Adrenal gland (tissue), 12 donors: ENCODE results near the gene FHDC1. TPM values are rescaled to one million over a fixed set of nuclear protein-coding genes. Genes with fewer than 3 reads are reported as not detected.
"Not testable (repeated sequence)": the region's sequence is repeated elsewhere in the genome, so short reads cannot be mapped to it uniquely, and the experiment has no call there.

Experiments
- DNase-seq, 7 donors: peaks; one replicate each; pipeline ENCODE4 v3.0.0-alpha.2; 2019 to 2020
- H3K27ac ChIP-seq, 5 donors: fragments of 200-600 bp; sonication (generic) in 4 of 5; 1 replicate in 3 of 5; 2 replicates in 2 of 5; pipeline versions ENCODE4 v1.5.1 to v1.8.0; 2016 to 2020; ENCODE audit warnings: mild to moderate bottlenecking in 1 of 5
- H3K27me3 ChIP-seq: fragments of 200-600 bp; 2 replicates; pipeline ENCODE4 v1.8.0; 2021
- H3K36me3 ChIP-seq, 2 donors: fragments of 200-600 bp; replicated peaks in 1 of 2; 1 replicate in 1 of 2; 2 replicates in 1 of 2; pipeline versions ENCODE4 v1.5.1 to v1.8.0; 2018 to 2022
- H3K4me1 ChIP-seq, 2 donors: fragments of 200-600 bp; replicated peaks in 1 of 2; 1 replicate in 1 of 2; 2 replicates in 1 of 2; pipeline versions ENCODE4 v1.5.1 to v1.8.0; 2018 to 2021
- H3K4me3 ChIP-seq, 4 donors: fragments of 200-600 bp; sonication (generic) in 3 of 4; one replicate each; pipeline ENCODE4 v1.5.1; 2016 to 2018
- H3K9me3 ChIP-seq, 3 donors: fragments of 200-600 bp; sonication (generic) in 1 of 3; replicated peaks in 1 of 3; 1 replicate in 2 of 3; 2 replicates in 1 of 3; pipeline versions ENCODE4 v1.5.1 to v1.8.0; 2016 to 2021
- POLR2A ChIP-seq, 2 donors: fragments of 450-650 bp; IDR thresholded peaks; one replicate each; pipeline ENCODE4 v1.6.1; 2017; ENCODE audit warnings: antibody characterized with exemption in 2 of 2, mild to moderate bottlenecking in 2 of 2, moderate library complexity in 1 of 2
- WGBS, 4 donors: extraction: QIAGEN DNeasy Blood & Tissue Kit in 2 of 4; methylation state at CpG; one replicate each; pipeline versions ENCODE4 v1.1.5 to v1.1.7; 2013 to 2017; 5-methylcytosine and 5-hydroxymethylcytosine counted together
- intact Hi-C, 2 donors: fragments of 100-400 bp; cut with DNase I; formaldehyde crosslinking; loops; one replicate each; pipeline versions ENCODE4 v1.14.1 to v1.15.0; 2022 to 2023
- polyA plus RNA-seq, 3 donors: library from polyadenylated mRNA; stranded (reverse); fragments of 200-250 nt in 2 of 3; fragments of 350-450 nt in 1 of 3; fragmentation: Illumina TruSeq in 1 of 3; extraction: RNeasy Lipid Tissue Mini Kit (QIAGEN cat#74804) in 1 of 3; gene quantifications; one replicate each; pipeline ENCODE4 v1.2.3, GENCODE V29; 2013 to 2014
- total RNA-seq, 9 donors: library from RNA; depleted of rRNA in 4 of 9; stranded (reverse); fragments of >200 nt in 4 of 9; fragments of 120-200 nt in 1 of 9; fragmentation: NEBNext Ultra II Directional in 1 of 9; extraction: Animal tissue kit (Norgen Biotek cat#: 25700) in 1 of 9; gene quantifications; one replicate each; pipeline versions ENCODE4 v1.1.0 to v1.2.4, GENCODE V29; 2013 to 2023
- TF ChIP-seq, protein P1 (sequence below), 6 experiments: fragments of 450-650 bp in 4 of 6; fragments of 200-600 bp in 2 of 6; sonication (generic) in 1 of 6; IDR thresholded peaks; 1 replicate in 5 of 6; 2 replicates in 1 of 6; pipeline versions ENCODE4 v1.5.1 to v1.8.0; 2016 to 2021; ENCODE audit warnings: antibody characterized with exemption in 6 of 6, mild to moderate bottlenecking in 2 of 6, moderate library complexity in 1 of 6
- donor health status: healthy with polysubstance abuse.
- donor health status: Bipolar disorder and iron deficiency.
- donor health status: DM: yes; HTN: yes; CAD: no.
- donor health status: DM: no; HTN: no; CAD: no.
- donor health status: DM: no; HTN: no; CAD: no.
- donor health status: DM: yes; HTN: yes; CAD: no.

The FHDC1 gene
- total and polyA plus RNA-seq, 12 donors: 0.09 to 1.2 (median 0.36) TPM

GRCh38 chr4:152894673-152895072, 41.5 kb upstream of the FHDC1 start:
- Histone ChIP-seq H3K36me3 (no peaks in the 10 kb centered on the region), H3K27me3 (no peaks in the 10 kb centered on the region), H3K4me3 (no peak overlapping the region), H3K9me3 (no peaks in the 10 kb centered on the region), H3K4me1 (no peaks in the 10 kb centered on the region), H3K27ac (no peak overlapping the region)
- TF ChIP-seq, protein P1, sequence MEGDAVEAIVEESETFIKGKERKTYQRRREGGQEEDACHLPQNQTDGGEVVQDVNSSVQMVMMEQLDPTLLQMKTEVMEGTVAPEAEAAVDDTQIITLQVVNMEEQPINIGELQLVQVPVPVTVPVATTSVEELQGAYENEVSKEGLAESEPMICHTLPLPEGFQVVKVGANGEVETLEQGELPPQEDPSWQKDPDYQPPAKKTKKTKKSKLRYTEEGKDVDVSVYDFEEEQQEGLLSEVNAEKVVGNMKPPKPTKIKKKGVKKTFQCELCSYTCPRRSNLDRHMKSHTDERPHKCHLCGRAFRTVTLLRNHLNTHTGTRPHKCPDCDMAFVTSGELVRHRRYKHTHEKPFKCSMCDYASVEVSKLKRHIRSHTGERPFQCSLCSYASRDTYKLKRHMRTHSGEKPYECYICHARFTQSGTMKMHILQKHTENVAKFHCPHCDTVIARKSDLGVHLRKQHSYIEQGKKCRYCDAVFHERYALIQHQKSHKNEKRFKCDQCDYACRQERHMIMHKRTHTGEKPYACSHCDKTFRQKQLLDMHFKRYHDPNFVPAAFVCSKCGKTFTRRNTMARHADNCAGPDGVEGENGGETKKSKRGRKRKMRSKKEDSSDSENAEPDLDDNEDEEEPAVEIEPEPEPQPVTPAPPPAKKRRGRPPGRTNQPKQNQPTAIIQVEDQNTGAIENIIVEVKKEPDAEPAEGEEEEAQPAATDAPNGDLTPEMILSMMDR (IDR thresholded peaks at IDR 0.05): no peak
- TF ChIP-seq POLR2A (IDR thresholded peaks at IDR 0.05): no peak
- WGBS, 4 donors: 82 to 100% (median 96%) methylated on average over 1 of the region's 1 CpG
- intact Hi-C loops: no loop called here
- no peak for DNase-seq

DNA sequence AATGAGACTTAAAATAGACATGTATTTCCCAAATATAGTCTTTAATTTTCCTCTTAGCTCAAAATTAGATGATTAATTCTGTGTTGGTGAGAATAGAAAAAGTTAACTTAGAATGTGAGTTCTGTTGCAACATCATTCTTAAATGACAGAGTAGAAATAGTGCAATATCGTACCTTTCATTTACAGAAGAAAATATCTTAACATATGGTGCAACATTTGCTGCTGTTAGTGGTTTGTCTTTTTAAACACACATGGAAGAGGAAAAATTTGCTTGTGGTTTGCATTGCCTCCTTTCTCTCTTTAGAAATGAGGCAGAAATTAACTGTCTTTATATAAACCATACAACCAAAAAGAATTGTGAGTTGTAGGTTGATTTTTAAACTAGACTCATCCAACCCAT, 39.3 kb upstream of the FHDC1 start:
- no peak for DNase-seq
- no peak for TF ChIP-seq POLR2A (IDR thresholded peaks at IDR 0.05)
- TF ChIP-seq, protein P1 (IDR thresholded peaks at IDR 0.05): no peak
- H3K4me3 ChIP-seq: no peak overlapping the region
- H3K27ac ChIP-seq: no peak overlapping the region
- H3K9me3 ChIP-seq: no peaks in the 10 kb centered on the region
- H3K36me3 ChIP-seq: no peaks in the 10 kb centered on the region
- H3K4me1 ChIP-seq: no peaks in the 10 kb centered on the region
- no peaks in the 10 kb centered on the region for H3K27me3 ChIP-seq
- 65 to 79% (median 67%) methylated on average over 1 of the region's 1 CpG for WGBS, 4 donors
- intact Hi-C loops: no loop called here

- H3K27ac ChIP-seq, intact Hi-C loops, H3K27me3 ChIP-seq, H3K9me3 ChIP-seq, H3K4me1 ChIP-seq, DNase-seq, H3K4me3 ChIP-seq, H3K36me3 ChIP-seq: not testable (repeated sequence)
- 87 to 93% (median 90%) methylated on average over 6 of the region's 6 CpGs for WGBS, 4 donors
These were observed 38.0 kb upstream of the FHDC1 start for GRCh38 chr4:152898133-152898532.

DNA sequence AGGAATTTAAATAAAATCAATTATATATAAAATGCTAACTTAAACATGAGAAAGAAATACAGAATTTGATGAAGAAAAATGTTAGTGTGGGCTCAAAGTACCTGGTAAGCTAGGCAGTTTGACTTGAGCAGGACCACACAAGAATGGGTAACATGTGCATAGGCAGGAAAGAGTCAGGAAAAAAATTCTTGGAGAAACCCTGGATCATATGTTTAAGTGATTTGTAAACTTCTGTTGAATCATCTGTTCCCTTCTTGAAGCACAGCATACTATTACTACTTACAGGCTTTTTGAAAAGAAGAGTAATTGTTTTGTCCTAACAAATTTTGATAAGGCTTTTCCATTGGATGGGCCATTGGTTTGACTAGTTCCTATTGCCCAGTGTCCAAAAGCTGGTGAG, 37.5 kb upstream of the FHDC1 start:
- no peaks in the 10 kb centered on the region for H3K27me3 ChIP-seq
- H3K4me1 ChIP-seq: no peaks in the 10 kb centered on the region
- H3K27ac ChIP-seq: no peak overlapping the region
- no peaks in the 10 kb centered on the region for H3K9me3 ChIP-seq
- DNase-seq: no peak
- no peak for TF ChIP-seq POLR2A (IDR thresholded peaks at IDR 0.05)
- TF ChIP-seq, protein P1 (IDR thresholded peaks at IDR 0.05): no peak
- no peaks in the 10 kb centered on the region for H3K36me3 ChIP-seq
- intact Hi-C loops: no loop called here
- H3K4me3 ChIP-seq: no peak overlapping the region

GRCh38 chr4:152900395-152900794, 35.7 kb upstream of the FHDC1 start:
- DNase-seq: no peak
- Histone ChIP-seq H3K4me3 (no peak overlapping the region), H3K4me1 (no peaks in the 10 kb centered on the region), H3K36me3 (no peaks in the 10 kb centered on the region), H3K27ac (no peak overlapping the region), H3K9me3 (no peaks in the 10 kb centered on the region), H3K27me3 (no peaks in the 10 kb centered on the region)
- TF ChIP-seq POLR2A (IDR thresholded peaks at IDR 0.05): no peak
- TF ChIP-seq, protein P1 (IDR thresholded peaks at IDR 0.05): no peak
- intact Hi-C loops: no loop called here
